A673 (cell line): ENCODE results near the gene TRIM25.

Source experiments
- EZH2 ChIP-seq: fragments of 200-600 bp; sonication (generic); IDR thresholded peaks from 2 replicates; pipeline ENCODE4 v1.6.1; 2017; ENCODE audit warnings: borderline replicate concordance, low read depth, mild to moderate bottlenecking, mixed read lengths, antibody characterized with exemption, low read length; ENCODE audit not compliant: poor library complexity, severe bottlenecking
- TF ChIP-seq, protein P1 (sequence below): fragments of 300-800, 200-600 bp; sonication (generic); conservative IDR thresholded peaks from 2 replicates; pipeline ENCODE4 v1.5.1; 2017; ENCODE audit warnings: low read depth, mild to moderate bottlenecking, antibody characterized with exemption, low read length, moderate library complexity, mixed read lengths

DNA sequence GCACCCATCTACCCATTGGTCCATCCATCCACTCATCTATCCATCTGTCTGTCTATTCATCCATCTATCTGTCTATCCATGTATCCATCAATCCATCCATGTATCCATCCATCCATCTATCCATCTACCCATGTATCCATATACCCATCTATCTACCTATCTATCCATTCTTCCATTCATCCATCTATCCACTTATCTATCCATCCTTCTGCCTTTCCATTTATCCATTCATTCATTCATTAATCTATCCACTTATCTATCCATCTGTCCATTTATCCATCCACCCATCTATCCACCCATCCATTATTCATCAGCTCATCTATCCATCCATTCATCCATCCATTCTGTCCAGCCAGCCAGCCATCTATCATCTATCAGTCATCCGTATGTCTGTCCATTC is 21.5 kb downstream of the TRIM25 start:
- TF ChIP-seq, protein P1, sequence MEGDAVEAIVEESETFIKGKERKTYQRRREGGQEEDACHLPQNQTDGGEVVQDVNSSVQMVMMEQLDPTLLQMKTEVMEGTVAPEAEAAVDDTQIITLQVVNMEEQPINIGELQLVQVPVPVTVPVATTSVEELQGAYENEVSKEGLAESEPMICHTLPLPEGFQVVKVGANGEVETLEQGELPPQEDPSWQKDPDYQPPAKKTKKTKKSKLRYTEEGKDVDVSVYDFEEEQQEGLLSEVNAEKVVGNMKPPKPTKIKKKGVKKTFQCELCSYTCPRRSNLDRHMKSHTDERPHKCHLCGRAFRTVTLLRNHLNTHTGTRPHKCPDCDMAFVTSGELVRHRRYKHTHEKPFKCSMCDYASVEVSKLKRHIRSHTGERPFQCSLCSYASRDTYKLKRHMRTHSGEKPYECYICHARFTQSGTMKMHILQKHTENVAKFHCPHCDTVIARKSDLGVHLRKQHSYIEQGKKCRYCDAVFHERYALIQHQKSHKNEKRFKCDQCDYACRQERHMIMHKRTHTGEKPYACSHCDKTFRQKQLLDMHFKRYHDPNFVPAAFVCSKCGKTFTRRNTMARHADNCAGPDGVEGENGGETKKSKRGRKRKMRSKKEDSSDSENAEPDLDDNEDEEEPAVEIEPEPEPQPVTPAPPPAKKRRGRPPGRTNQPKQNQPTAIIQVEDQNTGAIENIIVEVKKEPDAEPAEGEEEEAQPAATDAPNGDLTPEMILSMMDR: no peak
- TF ChIP-seq EZH2: no peak
